GM19468 (cell line): Measurements from ENCODE around the gene ZNF418.
A peak's percentile ranks its signal among the peaks of the same experiment; 100 is the strongest.

Experiments used
- ATAC-seq: cut with Tn5 transposase; IDR thresholded peaks from one replicate; pipeline ENCODE4 v1.9.1; 2021; ENCODE audit warnings: mild to moderate bottlenecking, moderate library complexity, moderate number of reproducible peaks; ENCODE audit not compliant: unreplicated experiment; ENCODE audit errors: extremely low read depth

Gene ZNF418

DNA sequence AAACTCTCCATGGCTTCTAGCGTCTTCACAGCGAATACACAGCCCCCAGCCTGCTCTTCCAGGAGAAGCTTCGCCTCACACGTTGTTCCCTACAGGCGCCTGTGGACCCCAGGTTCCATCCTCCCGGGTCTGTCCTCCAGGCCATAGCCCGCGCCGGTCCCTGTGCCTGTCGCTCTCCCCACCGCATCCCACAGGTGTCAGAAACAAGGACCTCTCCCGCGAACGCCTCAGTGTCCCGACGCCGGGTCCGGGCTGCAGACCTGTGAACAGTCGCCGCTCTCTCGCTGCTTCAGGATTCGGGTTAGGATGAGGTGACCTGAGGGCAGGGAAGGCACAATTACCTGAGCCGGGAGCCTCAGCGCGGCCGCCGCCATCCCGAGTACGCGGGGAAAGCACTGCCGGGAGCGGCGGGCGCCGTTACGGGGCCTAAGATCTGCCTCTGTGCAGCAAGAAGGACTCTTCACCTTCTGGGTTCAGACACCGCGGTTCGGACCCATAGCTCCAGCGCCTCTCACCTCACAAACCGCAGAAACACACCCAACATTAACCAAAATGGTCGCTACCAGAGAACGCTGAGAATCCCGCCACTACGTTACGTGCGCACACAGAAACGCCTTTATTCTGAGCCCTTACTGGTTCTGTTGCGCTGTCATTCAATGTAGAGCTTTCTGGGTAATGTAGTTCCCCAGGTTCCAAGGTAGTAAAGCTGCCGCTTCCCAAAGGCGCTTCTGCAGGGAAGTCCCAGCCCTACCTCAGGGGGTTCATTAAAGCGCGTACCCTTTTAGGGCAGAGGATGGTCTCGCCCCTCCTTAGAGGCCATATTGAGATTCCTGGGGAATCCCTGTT lies at the start of gene ZNF418:
Gene ZNF418, minus strand, starts transcription at position 583 of the 846 bp plus-strand sequence. CDS start 1,580 bp downstream, outside the sequence.
- no peak for ATAC-seq

DNA sequence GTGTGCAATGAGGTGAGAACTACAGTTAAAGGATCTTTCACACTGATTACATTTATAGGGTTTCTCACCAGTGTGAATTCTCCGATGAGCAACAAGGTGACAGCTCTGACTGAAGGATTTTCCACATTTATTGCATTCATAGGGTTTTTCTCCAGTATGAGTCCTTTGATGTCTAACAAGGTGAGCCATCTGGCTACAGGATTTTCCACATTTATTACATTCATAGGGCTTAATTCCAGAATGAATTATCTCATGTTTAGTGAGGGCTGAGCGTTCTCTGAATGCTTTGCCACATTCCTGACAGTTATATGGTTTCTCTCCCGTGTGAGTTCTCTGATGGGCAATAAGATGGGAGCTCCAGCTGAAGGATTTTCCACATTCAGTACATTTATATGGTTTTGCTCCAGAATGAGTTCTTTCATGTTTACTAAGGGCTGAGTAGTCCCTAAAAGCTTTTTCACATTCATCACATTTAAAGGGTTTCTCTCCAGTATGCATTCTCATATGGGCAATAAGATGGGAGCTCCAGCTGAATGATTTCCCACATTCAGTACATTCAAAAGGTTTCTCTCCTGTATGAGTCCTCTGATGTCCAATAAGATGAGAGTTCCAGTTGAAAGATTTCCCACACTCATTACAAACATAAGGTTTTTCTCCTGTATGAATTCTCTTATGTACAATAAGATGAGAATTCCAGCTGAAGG lies 43.5 kb upstream of the ZNF418 start:
- no peak for ATAC-seq

DNA sequence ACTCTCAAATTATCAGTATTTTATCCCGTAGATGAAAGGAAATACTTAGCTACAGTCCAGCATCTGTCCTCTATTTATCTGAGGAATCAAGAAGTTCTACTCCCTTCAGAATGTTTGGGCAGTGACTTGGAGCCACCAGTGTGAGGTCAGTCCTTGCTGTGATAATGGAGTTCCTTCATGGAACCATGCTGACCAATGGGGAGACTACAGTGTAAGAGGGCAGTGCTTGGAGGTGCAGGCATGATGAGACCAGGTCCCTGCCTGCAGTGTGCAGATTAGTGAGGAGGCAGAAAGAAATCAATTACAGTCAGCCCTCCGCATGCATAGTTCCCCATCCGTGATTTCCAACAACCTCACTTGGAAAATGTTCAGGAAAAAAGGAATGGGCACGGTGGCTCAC lies 39.2 kb upstream of the ZNF418 start, which contains the start of gene C19orf18:
Gene C19orf18, minus strand, starts transcription at position 101 of the 400 bp plus-strand sequence. CDS start 102 bp downstream, outside the sequence.
- ATAC-seq = no peak

DNA sequence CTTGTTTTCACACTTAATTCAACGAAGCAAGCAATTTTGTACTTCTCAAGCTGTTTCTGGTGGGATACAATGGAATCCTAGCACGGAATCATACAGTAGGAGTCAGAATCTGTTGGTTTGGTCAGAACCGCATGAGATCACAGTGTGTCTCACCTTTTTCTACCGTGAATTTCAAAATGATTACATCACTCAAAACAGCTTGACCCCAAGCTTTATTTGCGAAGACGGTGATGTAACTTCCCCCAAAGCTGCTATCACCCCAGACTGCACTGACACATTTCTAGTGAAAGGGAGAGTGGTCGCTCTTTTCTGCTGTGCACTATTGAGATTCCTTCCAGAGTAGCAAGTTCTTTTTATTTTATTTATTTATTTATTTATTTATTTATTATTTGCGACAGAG lies 29.6 kb upstream of the ZNF418 start:
- ATAC-seq = no peak

GRCh38 chr19:57961785-57962184 lies 26.6 kb upstream of the ZNF418 start:
- ATAC-seq = no peak

GRCh38 chr19:57954996-57955395 lies 19.8 kb upstream of the ZNF418 start:
- no peak for ATAC-seq

- ATAC-seq = no peak
Measured at GRCh38 chr19:57949702-57950101, 14.5 kb upstream of the ZNF418 start.

- no peak for ATAC-seq
Measured at GRCh38 chr19:57949296-57949695, 14.1 kb upstream of the ZNF418 start.

DNA sequence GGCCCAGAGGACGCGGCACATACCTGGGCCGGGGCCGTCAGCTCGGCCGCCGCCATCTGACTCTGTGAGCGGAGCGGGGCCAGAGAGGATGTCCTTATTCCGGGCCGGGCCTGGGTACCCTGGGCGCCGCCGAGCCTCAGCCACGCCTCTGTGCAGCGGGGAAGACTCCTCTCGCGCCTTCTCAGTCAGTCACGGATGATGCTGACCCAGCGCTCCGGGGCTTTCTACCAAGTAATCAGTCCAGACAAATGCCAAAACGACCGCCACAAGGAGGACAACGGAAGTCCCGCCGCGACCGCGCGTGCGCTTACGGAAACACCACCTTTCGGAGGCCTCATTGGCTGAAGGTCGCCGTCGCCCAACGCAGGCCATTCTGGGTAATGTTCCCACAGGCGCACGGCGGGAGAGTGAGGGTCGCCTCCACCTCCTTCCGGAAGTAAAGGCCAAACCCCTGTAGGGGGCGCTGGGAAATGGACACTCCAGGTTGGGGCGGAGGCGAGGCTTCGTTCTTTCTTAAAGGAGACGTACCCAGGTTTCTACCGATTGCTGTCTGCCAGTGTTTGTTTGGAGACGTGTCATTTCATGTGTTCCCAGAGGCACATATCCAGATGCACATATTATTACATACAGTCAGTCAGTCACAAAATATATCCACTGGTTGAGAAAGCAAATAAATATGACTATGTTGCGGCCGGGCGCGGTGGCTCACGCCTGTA lies 12.4 kb upstream of the ZNF418 start, which contains the start of gene ZNF256:
Gene ZNF256, minus strand, starts transcription at position 288 of the 716 bp plus-strand sequence. Its CDS starts 232 bp downstream, at position 56.
- peak; percentile 94 for ATAC-seq

GRCh38 chr19:57947088-57947418 lies 11.9 kb upstream of the ZNF418 start:
- no peak for ATAC-seq

DNA sequence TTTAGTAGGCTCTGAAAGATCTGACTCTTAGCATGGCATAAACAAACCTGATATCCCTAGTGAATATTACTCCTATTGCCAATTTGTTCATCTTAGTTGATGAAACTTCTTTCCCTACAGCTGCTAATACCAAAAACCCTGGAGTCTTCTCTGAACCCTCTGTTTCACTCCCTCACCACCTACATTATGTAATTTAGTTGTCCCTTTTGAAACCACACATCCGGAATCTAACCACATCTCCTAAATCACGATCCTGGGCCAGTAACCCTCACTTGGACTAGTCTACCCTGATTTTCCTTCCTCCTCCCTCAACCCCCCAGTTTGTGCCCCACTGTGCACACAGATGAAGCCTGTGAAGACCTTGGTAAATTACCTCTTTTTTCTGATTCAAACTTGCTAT lies 11.1 kb upstream of the ZNF418 start:
- ATAC-seq = no peak

GRCh38 chr19:57941593-57941992 lies 6.4 kb upstream of the ZNF418 start:
- no peak for ATAC-seq

GRCh38 chr19:57935731-57936130 lies 529 bp upstream of the ZNF418 start:
- ATAC-seq = no peak

DNA sequence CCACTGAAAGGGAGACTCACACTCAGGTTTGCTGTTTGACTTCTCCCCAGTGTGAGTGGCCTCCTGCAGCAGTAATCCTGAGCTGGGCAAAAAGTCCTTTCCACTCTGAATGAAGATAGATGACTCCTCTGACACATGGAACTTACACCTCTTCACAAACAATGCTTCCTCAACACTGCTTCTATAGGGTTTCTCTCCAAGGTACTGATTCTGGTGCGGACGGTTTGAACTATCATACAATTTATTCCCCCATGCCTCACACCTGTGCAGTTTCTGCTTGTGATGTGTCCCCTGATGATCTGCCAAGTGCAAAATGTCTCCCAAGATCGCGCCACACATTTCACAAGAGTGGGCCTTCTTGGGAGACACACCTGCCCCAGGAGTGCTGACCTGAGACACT lies 7.6 kb downstream of the ZNF418 start:
- no peak for ATAC-seq

DNA sequence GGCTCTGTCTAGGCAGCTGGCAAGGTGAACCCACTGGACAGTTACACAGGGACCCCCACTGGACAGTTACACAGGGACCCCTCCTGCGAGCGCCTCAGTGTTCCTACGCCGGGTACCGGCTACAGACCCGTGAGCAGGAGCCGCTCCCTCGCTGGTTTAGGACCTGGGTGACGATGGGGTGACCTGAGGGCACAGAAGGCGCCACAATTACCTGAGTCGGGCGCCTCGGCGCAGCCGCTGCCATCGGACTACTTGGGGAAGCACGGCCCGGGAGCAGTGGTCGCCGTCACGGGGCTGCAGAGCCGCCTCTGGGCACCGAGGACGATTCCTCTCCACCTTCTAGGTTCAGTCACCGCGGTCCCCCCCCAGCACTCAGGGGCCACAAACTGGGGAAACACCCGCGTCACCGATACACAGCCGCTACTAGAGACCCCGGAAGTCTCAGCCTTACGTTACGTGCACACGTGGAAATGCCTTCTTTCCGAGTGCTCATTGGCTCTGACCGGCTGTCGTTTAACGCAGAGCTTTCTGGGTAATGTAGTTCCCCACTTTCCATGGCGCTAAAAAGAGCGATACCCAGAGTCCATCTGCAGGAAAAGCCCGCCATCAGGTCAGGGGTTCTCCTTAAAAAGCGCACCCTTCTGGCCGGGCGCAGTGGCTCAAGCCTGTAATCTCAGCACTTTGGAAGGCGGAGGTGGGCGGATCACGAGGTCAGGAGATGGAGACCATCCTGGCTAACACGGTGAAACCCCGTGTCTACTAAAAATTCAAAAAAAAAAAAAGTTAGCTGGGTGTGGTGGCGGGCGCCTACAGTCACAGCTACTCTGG lies 18.8 kb downstream of the ZNF418 start, which contains the start of gene ZNF417:
Gene ZNF417, minus strand, starts transcription at position 425 of the 828 bp plus-strand sequence. Its CDS starts 181 bp downstream, at position 244.
- ATAC-seq = peak; percentile 93

DNA sequence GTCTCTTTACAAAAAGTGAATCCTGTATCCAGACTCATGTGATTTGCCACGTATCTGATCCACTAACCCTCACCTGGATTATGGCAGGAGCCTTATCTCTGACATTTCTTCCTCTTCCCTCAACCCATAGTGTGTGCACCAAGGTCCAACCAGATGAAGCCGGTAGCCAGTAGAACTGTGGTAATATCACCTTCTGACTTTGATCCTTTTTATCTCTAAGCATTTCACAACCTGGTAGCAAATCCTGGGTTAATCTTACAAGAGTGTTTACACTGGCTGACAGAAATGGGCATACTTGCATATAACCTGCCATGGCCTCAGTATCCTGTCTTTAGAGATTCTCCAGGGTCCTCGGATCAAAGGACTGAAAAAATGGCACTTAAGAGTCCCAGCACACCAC lies 20.7 kb downstream of the ZNF418 start:
- ATAC-seq = no peak

DNA sequence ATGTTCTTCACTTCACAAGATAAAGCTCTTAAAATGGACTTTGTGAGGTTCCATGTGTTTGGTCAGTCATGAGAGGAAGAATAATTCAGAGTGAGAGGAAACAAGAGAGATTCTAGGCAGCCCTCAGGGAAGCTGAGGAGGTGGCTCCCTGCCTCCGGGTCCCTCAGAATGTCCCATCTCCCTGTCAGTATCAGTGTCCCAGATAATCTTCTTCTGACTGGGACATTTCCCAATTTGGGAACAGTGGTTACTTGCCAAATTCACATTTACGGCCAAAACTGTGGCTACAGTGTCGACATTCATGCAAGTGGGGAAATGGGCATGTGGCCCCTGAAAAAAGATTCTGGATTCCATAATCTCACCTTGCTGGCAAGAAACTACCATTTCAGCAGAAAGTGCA lies 27.8 kb downstream of the ZNF418 start:
- no peak for ATAC-seq

- no peak for ATAC-seq
Measured at GRCh38 chr19:57905258-57905657, 29.9 kb downstream of the ZNF418 start.

DNA sequence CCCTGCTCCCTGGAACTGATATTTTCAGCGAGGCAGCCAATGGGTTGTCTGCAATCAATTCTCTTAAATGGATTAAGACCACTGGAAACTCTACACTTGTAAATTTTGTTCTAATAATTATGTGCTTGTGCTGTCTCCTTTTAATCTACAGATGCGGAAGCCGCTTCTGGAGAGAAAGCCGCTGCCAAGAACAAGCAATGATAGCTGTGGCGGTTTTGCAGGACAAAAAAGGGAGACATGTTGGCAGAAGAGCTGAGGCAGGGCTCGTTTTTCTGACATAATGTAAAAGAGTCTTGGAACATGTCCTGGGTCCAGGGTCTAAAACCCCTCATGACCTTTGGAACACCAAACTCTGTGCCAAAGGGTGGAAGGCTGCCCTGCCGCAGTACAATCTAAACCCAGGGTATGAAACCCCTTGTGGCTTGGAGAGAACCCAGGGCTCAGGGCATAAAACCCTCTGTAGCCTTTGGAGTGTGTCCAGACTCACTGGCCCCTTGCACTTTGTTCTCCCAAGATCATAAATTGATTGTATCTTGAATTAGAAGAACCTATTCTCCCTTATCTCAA lies 31.5 kb downstream of the ZNF418 start:
- no peak for ATAC-seq
